Peyer's patch (tissue), 4 donors: ENCODE results near the gene ASB2. TPM values are rescaled to one million over a fixed set of nuclear protein-coding genes. Genes with fewer than 3 reads are reported as not detected.

Experiments used
- DNase-seq, 3 donors: peaks; one replicate each; pipeline ENCODE4 v3.0.0-alpha.2; 2017 to 2019
- H3K27ac ChIP-seq, 4 donors: fragments of 200-600 bp; sonication (generic); one replicate each; pipeline ENCODE4 v1.5.1; 2016 to 2019
- H3K27me3 ChIP-seq, 2 donors: fragments of 200-600 bp; sonication (generic); one replicate each; pipeline ENCODE4 v1.5.1; 2019
- H3K36me3 ChIP-seq, 3 donors: fragments of 200-600 bp; sonication (generic); one replicate each; pipeline ENCODE4 v1.5.1; 2016 to 2019
- H3K4me1 ChIP-seq, 4 donors: fragments of 200-600 bp; sonication (generic); one replicate each; pipeline ENCODE4 v1.5.1; 2016 to 2019
- H3K4me3 ChIP-seq, 4 donors: fragments of 200-600 bp; sonication (generic); 1 replicate in 3 of 4; 2 replicates in 1 of 4; pipeline ENCODE4 v1.5.1; 2016 to 2019; ENCODE audit warnings: mild to moderate bottlenecking in 1 of 4
- H3K9me3 ChIP-seq, 4 donors: fragments of 200-600 bp; sonication (generic); one replicate each; pipeline ENCODE4 v1.5.1; 2016 to 2019; ENCODE audit warnings: mild to moderate bottlenecking in 1 of 4
- CTCF ChIP-seq, 6 experiments: fragments of 450-650 bp in 4 of 6; fragments of 200-600 bp in 2 of 6; sonication (generic) in 1 of 6; IDR thresholded peaks; one replicate each; pipeline ENCODE4 v1.5.1; 2017 to 2019; ENCODE audit warnings: antibody characterized with exemption in 6 of 6, mild to moderate bottlenecking in 3 of 6, moderate library complexity in 1 of 6
- POLR2A ChIP-seq, 2 donors: fragments of 450-650 bp; IDR thresholded peaks; one replicate each; pipeline ENCODE4 v1.5.1; 2017; ENCODE audit warnings: antibody characterized with exemption in 2 of 2, mild to moderate bottlenecking in 2 of 2, moderate library complexity in 2 of 2
- total RNA-seq, 4 donors: library from RNA; depleted of rRNA; stranded (reverse); fragments of >200 nt; gene quantifications; one replicate each; pipeline ENCODE4 v1.1.0, GENCODE V29; 2016

ASB2 gene
- total RNA-seq, 4 donors from 2014 or later: 3.2 to 32.2 (median 5.4) TPM

- H3K4me1 ChIP-seq: peaks cover 0 to 47% (median 22%) of the 10 kb centered on the region in 4 donors
- DNase-seq: peak in 2 of 3 donors; percentile 62 to 69
- H3K27ac ChIP-seq: peak overlapping the region in 3 of 4 donors; percentile 75 to 83 (median 82)
- no peaks in the 10 kb centered on the region for H3K27me3 ChIP-seq
- no peaks in the 10 kb centered on the region for H3K36me3 ChIP-seq
- no peaks in the 10 kb centered on the region for H3K9me3 ChIP-seq
- H3K4me3 ChIP-seq: no peak overlapping the region
- TF ChIP-seq POLR2A (IDR thresholded peaks at IDR 0.05) (no peak), CTCF (IDR thresholded peaks at IDR 0.05) (no peak)
Measured at GRCh38 chr14:93969082-93969828, 7.1 kb downstream of the ASB2 start.

- Histone ChIP-seq H3K27ac (peak overlapping the region; percentile 16 to 86 (median 80)), H3K4me1 (peaks cover 0 to 62% (median 31%) of the 10 kb centered on the region in 4 donors), H3K9me3 (no peaks in the 10 kb centered on the region), H3K36me3 (no peaks in the 10 kb centered on the region), H3K4me3 (no peak overlapping the region), H3K27me3 (no peaks in the 10 kb centered on the region)
- DNase-seq: peak in 2 of 3 donors; percentile 73 to 74
- no peak for TF ChIP-seq CTCF (IDR thresholded peaks at IDR 0.05)
- no peak for TF ChIP-seq POLR2A (IDR thresholded peaks at IDR 0.05)
Measured at GRCh38 chr14:93967637-93968250, 8.6 kb downstream of the ASB2 start.

GRCh38 chr14:93965946-93966474 is 10.4 kb downstream of the ASB2 start:
- Histone ChIP-seq H3K4me1 (peaks cover 0 to 65% (median 39%) of the 10 kb centered on the region in 4 donors), H3K9me3 (no peaks in the 10 kb centered on the region), H3K4me3 (no peak overlapping the region), H3K36me3 (no peaks in the 10 kb centered on the region), H3K27me3 (no peaks in the 10 kb centered on the region), H3K27ac (peak overlapping the region in 3 of 4 donors; percentile 76 to 86 (median 83))
- no peak for DNase-seq
- no peak for TF ChIP-seq CTCF (IDR thresholded peaks at IDR 0.05)
- TF ChIP-seq POLR2A (IDR thresholded peaks at IDR 0.05): no peak

- H3K4me1 ChIP-seq: peaks cover 0 to 60% (median 41%) of the 10 kb centered on the region in 4 donors
- H3K9me3 ChIP-seq: no peaks in the 10 kb centered on the region
- peak overlapping the region in 3 of 4 donors; percentile 76 to 86 (median 83) for H3K27ac ChIP-seq
Measured at GRCh38 chr14:93965287-93965821, 11.0 kb downstream of the ASB2 start.

More at GRCh38 chr14:93965287-93965821, 11.0 kb downstream of the ASB2 start:
- no peak for DNase-seq
- no peak for TF ChIP-seq CTCF (IDR thresholded peaks at IDR 0.05)
- no peak for TF ChIP-seq POLR2A (IDR thresholded peaks at IDR 0.05)
- Histone ChIP-seq H3K27me3 (no peaks in the 10 kb centered on the region), H3K4me3 (no peak overlapping the region), H3K36me3 (no peaks in the 10 kb centered on the region)
